Lower leg skin (tissue), 4 donors: ENCODE results near the gene DHRSX. TPM values are rescaled to one million over a fixed set of nuclear protein-coding genes. Genes with fewer than 3 reads are reported as not detected.

ENCODE experiments used
- DNase-seq, 2 donors: peaks; one replicate each; pipeline ENCODE4 v3.0.0-alpha.2; 2019; ENCODE audit warnings: low spot score in 2 of 2
- H3K4me3 ChIP-seq: fragments of 200-600 bp; sonication (generic); 2 replicates; pipeline ENCODE4 v1.5.1; 2017; ENCODE audit warnings: mild to moderate bottlenecking, low read depth; ENCODE audit not compliant: poor library complexity, severe bottlenecking
- CTCF ChIP-seq, 3 donors: fragments of 450-650 bp; IDR thresholded peaks; one replicate each; pipeline ENCODE4 v1.5.1; 2016; ENCODE audit warnings: antibody characterized with exemption in 3 of 3, mild to moderate bottlenecking in 3 of 3, moderate library complexity in 2 of 3
- POLR2A ChIP-seq, 2 donors: fragments of 450-650 bp; IDR thresholded peaks; one replicate each; pipeline ENCODE4 v1.6.1; 2016 to 2017; ENCODE audit warnings: antibody characterized with exemption in 2 of 2, mild to moderate bottlenecking in 1 of 2, moderate library complexity in 1 of 2
- WGBS, 2 donors: methylation state at CpG; one replicate each; pipeline ENCODE4 v1.1.5; 2018; 5-methylcytosine and 5-hydroxymethylcytosine counted together
- intact Hi-C: fragments of 100-400 bp; cut with DNase I; formaldehyde crosslinking; loops from one replicate; pipeline ENCODE4 v1.15.0; 2023; ENCODE audit warnings: low total_unique reads
- total RNA-seq, 4 donors: library from RNA; depleted of rRNA; stranded (reverse); fragments of >200 nt; gene quantifications; one replicate each; pipeline ENCODE4 v1.1.0, GENCODE V29; 2016

The DHRSX gene
- total RNA-seq, 4 donors from 2014 or later: 10.9 to 21.7 (median 16.2) TPM

GRCh38 chrX:2311501-2311900 is 189.3 kb downstream of the DHRSX start:
- 59% methylated on average over 11 of the region's 11 CpGs for WGBS, 2 donors
- H3K4me3 ChIP-seq: no peak overlapping the region
- TF ChIP-seq CTCF (IDR thresholded peaks at IDR 0.05) (no peak), POLR2A (IDR thresholded peaks at IDR 0.05) (no peak)
- intact Hi-C loops: no loop called here
- DNase-seq: no peak

GRCh38 chrX:2301901-2302300 is 198.9 kb downstream of the DHRSX start:
- TF ChIP-seq CTCF (IDR thresholded peaks at IDR 0.05) (no peak), POLR2A (IDR thresholded peaks at IDR 0.05) (no peak)
- intact Hi-C loops: no loop called here
- no peak for DNase-seq
- H3K4me3 ChIP-seq: no peak overlapping the region
- WGBS, 2 donors: 95 to 96% methylated on average over 6 of the region's 6 CpGs

GRCh38 chrX:2299871-2300270 is 200.9 kb downstream of the DHRSX start:
- TF ChIP-seq POLR2A (IDR thresholded peaks at IDR 0.05) (no peak), CTCF (IDR thresholded peaks at IDR 0.05) (no peak)
- 70 to 74% methylated on average over 4 of the region's 4 CpGs for WGBS, 2 donors
- intact Hi-C loops: no loop called here

GRCh38 chrX:2286731-2287130 is 214.0 kb downstream of the DHRSX start:
- TF ChIP-seq CTCF (IDR thresholded peaks at IDR 0.05) (no peak), POLR2A (IDR thresholded peaks at IDR 0.05) (no peak)
- H3K4me3 ChIP-seq: no peak overlapping the region
- 91 to 95% methylated on average over 2 of the region's 2 CpGs for WGBS, 2 donors
- intact Hi-C loops: no loop called here
- DNase-seq: peak in 1 of 2 donors; percentile 45

More at GRCh38 chrX:2299871-2300270, 200.9 kb downstream of the DHRSX start:
- H3K4me3 ChIP-seq: no peak overlapping the region
- no peak for DNase-seq

GRCh38 chrX:2284601-2285000 is 216.2 kb downstream of the DHRSX start:
- TF ChIP-seq POLR2A (IDR thresholded peaks at IDR 0.05) (no peak), CTCF (IDR thresholded peaks at IDR 0.05) (no peak)
- no peak for DNase-seq
- 92 to 93% methylated on average over 4 of the region's 4 CpGs for WGBS, 2 donors
- H3K4me3 ChIP-seq: no peak overlapping the region
- intact Hi-C loops: no loop called here

GRCh38 chrX:2284133-2284532 is 216.6 kb downstream of the DHRSX start:
- DNase-seq: no peak
- TF ChIP-seq POLR2A (IDR thresholded peaks at IDR 0.05) (no peak), CTCF (IDR thresholded peaks at IDR 0.05) (no peak)
- no peak overlapping the region for H3K4me3 ChIP-seq
- 94 to 98% methylated on average over 3 of the region's 3 CpGs for WGBS, 2 donors
- intact Hi-C loops: no loop called here
